Hematopoietic multipotent progenitor cell treated with erythropoietin and hydrocortisone succinate and interleukin-3 and kit ligand, for 8 days (in vitro differentiated cells): Measurements from ENCODE around the gene TAAR1.
"Not testable (repeated sequence)": the region's sequence is repeated elsewhere in the genome, so short reads cannot be mapped to it uniquely, and the experiment has no call there.

Experiments
- DNase-seq: peaks from one replicate; pipeline ENCODE4 v3.0.0-alpha.2; 2015

TAAR1 gene, protein sequence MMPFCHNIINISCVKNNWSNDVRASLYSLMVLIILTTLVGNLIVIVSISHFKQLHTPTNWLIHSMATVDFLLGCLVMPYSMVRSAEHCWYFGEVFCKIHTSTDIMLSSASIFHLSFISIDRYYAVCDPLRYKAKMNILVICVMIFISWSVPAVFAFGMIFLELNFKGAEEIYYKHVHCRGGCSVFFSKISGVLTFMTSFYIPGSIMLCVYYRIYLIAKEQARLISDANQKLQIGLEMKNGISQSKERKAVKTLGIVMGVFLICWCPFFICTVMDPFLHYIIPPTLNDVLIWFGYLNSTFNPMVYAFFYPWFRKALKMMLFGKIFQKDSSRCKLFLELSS

DNA sequence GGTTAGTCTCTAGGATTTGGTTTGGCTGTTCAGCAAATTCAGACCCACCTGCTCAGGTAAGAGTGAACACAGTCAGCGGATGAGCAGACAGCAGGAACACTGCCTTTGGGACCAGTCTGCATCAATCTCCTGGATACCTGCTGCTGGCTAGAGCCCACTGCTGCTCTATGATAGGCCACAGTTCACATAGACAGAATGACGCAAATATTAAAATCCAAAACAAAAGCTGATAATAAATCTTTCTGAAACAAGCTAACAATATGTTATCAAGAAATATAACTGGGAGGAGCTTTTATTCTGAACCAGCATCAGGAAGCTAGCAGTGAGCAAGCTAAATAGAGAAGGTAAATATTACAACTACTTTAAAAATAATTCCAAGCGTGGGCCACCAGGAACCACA is at the start of gene TAAR1:
TSS of gene TAAR1 (minus strand) at position 101 of the 400 bp plus-strand sequence. CDS start 13,179 bp downstream, outside the sequence.
- DNase-seq = no peak

DNA sequence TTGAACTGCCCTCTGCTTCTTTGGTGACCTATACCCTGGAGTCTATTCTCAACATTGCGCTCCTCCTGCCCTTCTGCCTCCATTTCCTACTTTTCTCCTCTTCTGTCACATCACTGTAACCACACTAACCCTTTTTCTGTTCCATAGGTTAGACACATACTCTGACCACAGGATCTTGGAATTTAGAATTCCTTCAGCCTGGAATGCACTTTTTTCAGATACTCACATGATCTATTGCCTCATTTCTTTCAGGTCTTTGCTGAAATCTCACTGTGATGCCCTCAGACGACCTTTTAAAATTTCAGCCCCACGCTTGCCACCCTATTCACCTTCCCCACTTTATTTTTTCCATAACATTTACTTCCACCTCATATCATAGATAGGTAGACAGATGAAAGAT is 49.8 kb upstream of the TAAR1 start:
- DNase-seq = no peak

DNA sequence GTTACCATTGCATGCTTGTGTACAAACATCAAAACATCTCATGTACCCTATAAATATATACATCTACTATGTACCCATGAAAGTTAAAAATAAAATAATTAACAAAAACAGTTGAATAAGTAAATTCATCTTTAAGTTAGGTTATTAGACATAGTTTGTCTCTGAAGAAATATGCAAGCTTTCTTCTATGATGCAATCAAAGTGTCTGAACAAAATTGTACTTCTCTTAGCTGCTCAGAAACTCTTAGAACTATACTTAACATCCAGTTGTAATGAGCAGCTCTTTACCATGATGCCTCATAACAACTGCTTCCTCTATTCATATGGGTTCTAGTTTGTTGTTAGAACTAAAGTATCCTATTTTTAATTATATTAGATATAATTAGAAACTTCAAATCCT is 49.0 kb upstream of the TAAR1 start:
- DNase-seq = no peak

DNA sequence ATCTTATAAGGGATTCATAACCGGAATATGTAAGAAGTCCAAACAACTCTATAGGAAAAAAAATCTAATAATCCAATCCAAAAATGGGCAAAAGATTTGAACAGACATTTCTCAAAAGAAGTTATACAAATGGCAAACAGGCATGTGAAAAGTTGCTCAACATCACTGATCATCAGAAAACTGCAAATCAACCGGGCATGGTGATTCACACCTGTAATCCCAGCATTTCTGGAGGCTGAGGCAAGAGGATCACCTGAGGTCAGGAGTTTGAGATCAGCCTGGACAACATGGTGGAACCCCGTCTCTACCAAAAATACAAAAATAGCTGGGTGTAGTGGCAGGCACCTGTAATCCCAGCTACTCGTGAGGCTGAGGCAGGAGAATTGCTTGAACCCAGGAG is 47.8 kb upstream of the TAAR1 start:
- DNase-seq = not testable (repeated sequence)

DNA sequence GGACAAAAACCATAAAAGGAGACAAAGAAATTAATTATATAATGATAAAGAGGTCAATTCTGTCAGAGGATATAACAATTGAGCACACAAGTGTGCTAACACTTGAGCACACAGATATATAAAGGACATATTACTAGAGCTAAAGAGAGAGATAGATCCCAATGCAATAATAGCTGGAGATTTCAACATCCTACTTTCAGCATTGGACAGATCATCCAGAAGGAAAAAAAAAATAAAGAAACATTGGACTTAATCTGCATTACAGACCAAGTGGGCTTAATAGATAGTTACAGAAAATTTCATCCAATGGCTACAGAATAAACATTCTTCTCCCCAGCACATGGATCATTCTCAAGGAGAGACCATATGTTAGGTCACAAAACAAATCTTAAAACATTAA is 45.0 kb upstream of the TAAR1 start:
- no peak for DNase-seq

DNA sequence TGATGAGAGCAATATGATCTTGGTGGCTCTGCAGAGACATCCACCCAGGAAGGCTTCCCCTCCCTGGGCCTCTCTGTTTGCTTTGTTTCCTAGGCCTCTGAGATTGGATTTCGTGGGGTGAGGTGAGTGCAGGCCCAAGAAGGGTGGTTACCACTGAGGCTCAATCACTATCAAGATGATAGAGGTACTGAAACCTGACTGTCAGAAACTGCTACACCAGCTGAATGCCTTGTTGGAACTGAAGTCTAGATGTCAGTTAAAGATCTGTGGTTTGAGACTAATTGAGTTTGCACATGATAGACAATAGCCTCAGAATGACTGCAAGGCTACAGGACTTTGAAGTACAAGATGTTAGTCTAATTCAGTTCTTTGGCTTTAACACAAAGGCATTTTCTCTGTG is 39.6 kb upstream of the TAAR1 start:
- DNase-seq = no peak

DNA sequence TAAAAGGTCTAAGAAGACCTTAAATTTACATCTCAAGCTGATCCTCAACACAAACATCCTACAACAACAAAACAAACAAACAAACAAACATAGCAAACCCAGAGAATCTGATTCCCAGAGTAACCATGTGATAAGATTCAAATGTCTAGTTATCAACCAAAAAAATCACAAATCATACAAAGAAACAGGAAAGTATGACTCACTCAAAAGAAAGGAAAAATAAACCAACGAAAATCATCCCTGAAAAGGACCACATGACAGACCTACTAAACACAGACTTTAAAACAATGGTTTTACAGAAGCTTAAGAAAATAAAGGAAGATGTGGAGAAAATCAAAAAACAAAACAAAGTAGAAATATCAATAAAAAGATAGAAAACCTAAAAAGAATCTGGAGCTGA is 36.8 kb upstream of the TAAR1 start:
- no peak for DNase-seq

DNA sequence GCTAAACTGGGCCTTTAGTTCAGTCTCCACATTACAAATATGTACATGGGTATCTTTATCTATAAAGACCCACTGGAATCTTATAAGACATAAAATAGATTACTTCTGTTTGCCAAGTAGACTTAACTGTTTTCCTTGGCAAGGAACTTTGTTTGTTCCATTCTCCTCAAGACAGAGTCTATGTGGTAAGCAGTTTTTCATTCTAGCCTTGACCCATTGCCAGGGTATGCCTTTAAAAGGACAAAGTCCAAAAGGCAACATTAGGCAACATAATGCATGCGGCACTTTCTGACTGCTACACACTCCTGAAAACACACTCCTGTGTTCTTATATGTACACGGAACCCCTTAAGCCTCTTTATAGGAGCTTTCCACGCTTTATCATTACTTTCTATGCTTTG is 34.5 kb upstream of the TAAR1 start:
- no peak for DNase-seq

DNA sequence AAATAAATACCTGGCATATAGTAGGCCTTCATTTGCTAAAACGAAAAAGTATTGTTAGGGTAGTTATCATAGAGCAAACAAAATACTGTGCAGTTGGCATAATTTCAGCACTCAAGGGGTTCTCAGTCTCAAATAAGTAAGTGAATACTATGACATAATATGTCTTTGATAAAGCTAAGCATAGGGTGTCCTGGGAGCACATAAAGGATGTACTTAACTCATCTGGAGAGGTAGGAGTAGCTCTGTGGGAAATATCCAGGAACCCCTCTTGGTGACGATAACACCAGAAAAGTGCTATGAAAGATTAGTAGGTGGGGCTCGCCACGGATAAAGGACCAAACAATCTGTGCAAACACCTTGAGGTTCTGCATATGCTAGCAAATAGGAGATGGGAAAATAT is 31.7 kb upstream of the TAAR1 start:
- DNase-seq = no peak

DNA sequence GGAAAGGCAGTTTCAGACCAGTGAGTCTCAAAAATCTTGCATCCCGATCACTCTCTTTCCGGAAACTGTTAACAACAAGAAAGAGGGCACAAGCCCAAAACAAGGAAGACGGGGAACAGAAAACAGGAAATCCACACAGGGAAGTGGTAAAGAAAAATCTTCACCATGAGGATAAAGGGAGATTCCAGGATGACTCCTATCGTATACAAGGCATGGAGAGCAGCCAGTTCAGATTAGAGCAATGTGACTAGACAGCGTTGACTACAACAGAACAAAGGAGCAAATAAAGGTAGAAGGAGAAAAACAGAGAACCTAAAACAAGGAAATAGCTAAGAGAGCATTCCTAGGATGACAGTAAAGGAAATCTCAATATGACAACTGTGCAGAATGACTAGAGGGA is 28.3 kb upstream of the TAAR1 start:
- DNase-seq = no peak

DNA sequence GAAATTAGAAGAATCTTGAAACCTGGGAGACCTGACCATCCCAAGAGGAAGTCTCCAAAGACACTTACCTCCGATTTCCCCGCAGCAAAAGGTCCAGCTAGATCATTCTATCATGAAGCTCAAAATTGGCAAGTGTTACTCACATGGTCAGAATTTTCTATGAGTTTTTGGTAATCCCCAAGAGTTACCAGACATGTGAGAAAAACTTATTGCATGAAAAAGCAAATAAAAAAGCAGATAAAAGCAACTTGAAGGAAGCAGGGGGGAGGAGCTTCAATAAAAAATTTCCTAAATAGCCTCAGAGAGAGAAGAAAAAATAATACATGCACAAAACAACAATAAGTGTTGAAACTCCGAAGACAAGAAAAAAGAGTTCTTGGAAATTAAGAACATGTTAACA is 27.5 kb upstream of the TAAR1 start:
- no peak for DNase-seq

DNA sequence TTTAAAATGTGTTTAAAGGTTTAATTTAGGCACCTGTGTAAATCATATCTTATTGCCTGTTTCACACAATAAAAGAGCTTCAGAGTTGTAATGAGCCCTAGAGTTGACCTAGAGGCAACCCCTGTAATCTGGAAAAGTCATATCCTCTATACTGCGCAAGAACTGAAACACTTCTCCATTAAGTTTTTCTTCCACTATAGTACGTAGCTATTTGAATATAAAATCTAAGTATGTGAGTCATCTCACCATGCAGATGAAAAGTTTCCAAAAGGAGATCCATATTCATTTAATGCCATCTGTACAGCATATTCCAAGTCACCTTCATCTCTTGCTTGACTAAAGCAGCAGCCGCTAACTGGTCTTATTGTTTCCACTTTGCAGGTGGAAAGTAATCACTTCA is 26.0 kb upstream of the TAAR1 start:
- DNase-seq = no peak

DNA sequence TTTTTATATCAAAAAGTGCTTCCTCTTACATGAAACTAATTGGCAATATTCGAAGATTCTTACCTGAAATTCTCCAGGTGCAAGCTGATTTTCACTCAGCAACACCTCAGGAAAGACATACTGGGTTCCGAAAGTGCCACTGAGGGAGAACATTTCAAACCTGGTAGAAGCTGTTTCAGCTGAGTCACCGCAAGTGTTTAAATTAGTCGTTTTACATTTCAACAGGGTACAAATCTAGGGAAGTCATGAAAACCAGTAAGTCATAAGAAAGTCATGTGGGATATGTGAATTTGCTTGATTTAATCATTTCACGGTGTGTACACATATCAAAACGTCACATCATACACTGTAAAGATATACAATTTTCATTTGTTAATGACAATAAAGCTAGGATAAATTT is 25.3 kb upstream of the TAAR1 start:
- DNase-seq = no peak

DNA sequence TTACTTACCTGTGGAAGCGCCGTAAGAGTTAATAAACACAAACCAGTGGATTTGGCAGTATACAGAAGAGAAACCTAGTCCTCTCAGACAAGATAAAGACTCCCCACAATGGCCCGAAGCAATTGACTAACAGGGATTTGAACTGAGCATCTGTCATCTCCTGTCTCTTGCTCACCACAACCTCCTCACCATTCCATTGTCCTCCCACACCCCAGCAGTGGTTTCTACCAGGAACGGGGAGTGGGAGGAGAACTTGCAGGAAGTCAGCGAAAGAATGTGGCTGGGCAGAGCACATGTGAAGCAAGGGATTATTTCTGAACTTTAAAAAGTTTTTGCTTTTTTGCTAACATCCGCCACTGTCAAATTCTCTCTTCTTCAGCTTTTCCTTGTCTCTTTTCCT is 24.6 kb upstream of the TAAR1 start:
- no peak for DNase-seq

DNA sequence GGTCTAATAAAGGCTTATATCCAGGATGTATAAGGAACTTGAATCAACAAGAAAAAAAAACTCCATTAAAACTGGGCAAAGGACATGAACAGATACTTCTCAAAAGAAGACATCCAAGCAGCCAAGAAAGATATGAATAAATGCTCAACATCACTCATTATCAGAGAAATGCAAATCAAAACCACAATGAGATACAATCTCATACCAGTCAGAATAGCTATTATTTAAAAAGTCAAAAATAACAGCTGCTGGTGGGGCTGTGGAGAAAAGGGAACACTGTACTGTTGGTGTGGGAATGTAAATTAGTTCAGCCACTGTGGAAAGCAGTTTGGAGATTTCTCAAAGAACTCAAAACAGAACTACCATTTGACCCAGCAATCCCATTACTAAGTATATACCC is 20.1 kb upstream of the TAAR1 start:
- not testable (repeated sequence) for DNase-seq

DNA sequence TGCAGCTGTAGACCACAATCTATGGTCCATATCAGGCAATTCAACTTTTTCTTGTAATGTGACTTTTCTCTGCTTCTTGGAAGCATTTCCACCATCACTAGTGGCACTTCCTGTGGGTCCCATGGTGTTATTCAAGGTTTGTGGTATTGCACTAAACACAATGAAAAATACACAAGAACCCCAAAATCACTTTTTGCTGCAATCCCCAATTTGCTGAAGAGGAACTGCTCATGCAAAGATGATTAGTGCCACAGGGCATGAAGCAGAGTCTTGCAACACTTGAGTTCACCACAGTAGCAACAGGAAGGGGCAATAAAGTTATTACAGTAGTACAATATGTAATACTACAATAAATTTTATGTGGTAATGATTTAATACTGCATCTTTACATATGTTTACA is 16.8 kb upstream of the TAAR1 start:
- peak; percentile 3 for DNase-seq

DNA sequence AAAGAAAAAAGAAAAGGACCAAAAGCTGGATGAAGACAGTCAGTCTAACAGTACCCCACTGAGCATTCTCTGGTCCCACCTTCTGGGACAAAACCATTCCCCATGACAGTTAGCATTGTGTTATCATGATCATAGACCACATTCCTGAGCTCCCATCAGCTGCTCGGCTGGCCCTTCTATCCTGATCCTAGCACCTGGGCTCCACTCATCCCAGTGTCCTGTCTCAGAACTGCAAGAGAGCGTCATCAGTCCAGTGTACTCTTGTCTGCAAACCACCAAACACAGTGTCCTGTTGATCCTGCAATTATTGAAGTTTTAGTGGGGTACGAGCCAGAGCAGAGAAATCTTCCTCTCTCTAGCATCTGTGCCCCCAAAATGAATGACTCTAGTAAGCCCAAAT is 16.0 kb upstream of the TAAR1 start:
- no peak for DNase-seq

DNA sequence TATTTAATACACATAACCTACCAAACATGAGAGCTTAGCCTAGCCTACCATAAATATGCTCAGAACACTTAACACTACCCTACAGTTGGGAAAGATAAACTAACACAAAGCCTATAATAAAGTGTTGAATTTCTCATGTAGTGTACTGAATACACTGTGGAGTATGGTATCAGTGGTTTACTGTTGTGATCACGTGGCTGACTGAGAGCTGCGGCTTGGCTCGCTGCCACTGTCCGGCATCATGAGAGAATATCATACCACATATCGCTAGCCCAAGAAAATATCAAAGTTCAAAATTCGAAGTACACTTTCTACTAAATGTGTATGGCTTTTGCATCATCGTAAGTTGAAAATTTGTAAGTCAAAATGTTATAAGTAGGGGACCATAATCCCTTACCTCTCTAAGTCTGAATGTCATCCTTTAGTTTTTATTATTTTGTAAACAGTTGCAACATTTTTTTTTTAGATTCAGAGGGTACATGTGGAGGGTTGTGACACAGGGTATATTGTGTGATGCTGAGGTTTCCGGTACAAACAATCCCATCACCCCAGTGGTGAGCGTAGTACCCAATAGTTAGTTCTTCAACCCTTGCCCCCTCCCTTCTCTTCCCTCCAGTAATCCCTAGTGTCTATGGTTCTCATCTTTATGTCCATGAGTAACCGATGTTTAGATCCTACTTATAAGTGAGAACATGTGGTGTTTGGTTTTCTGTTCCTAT is 14.6 kb upstream of the TAAR1 start:
- peak; percentile 45 for DNase-seq

DNA sequence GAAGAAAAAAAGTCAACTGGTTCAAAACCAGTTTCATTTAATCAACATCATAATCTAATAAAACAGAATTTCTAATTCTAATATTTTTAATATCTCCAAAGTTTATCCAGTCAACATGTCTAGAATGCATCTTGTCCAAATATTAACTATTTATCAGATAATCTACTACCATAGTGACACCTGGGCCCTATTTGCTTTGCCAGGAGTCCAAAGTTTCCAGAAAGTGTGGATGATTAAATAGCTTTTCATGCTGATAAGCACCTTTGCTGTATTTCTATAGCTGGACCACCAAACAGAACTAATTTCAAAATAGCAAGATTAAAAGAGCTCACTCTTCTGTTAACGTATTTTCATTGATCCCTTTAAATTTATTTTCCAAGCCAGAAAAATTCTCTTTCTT is 12.3 kb upstream of the TAAR1 start:
- no peak for DNase-seq

DNA sequence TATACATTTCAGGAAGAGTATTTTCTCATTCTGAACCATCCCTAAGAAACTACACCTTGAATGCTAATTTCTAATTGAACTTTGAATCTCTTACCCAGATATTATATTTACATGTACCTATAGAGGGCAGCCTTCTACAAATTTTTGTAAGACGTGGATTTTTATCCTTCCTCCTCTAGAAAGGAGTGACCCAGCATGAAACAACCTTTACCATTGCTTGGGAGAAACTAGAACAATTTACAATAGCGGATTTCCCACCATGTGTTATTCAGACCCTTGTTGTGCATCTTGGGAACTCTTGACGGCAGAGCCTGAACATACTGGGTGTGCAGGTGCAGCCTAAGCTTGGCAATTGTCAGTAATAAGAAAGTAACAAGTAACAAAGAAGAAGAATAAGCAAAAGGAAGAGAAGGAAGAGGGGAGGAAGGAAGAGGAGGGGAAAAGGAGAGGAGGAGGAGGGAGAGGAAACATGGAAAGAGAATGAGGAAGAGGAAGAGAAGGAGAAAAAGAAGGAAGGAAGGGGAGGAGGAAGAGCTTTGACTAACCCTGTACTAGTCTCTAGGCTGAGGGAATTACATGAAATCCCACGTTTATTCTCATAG is 10.8 kb upstream of the TAAR1 start:
- peak; percentile 64 for DNase-seq

DNA sequence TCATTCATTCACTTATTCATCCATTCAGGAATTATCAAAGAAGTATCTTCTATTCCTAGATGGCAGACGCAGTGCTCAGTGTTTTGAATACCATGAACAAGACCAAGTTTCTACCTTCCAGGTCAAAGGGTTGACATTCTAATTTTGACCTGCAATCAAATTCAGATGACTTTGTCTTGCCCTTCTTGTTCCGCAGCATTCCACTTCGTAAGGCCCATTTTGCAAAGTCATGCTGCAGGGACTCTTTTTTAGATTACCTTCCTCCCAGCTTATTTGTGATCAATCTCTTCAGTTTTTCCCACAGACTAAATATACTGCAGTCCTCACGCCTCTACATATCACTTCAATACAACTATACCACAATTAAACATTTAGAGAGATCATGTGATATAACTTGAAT is 7.1 kb upstream of the TAAR1 start:
- no peak for DNase-seq

DNA sequence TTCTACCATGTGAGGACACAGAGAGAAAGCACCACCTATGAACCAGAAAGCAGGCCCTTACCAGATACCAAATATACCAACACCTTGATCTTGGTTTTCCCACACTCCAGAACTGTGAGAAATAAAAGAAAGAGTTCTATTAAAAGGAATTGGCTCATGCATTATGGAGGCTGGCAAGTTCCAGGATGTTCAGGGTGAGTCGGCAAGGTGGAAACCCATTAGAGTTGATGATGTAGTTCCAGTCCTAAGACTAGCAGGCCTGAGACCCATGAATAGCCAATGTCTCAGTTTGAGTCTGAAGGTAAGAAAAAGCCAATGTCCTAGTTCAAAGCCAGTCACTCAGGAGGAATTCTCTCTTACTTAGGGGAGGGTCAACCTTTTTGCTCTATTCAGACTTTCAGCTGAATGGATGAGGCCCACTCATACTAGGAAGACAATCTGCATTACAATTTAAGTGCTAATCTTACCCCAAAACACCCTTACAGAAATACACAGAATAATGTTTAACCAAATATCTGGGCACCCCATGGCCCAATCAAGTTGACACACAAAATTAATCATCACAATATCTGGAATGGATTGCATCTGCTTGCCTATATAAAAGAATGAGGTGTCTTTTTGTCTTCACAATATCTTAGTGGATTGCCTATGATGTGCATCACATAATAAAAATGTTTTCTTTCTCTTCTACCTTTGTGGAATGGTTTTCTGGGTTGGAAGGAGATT is 5.5 kb upstream of the TAAR1 start:
- no peak for DNase-seq

DNA sequence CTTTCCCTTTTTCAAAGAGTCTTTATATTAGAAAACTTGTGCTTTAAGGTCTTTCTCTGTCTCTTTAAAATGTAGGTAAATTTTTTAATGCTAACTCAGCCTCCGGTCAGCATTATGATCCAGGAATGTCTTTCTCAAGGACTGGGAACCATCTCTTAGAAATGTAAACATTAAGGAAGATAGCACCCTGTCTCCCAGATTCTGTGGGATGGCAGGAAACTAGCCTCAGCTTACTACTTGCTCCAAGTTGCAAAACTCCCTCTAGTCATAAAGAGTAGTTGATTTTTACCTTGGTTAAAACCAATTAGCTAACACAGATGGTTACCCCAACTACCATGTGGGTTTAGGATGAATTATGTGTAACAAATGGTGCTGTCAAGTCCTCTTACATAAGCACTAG is 4.7 kb upstream of the TAAR1 start:
- DNase-seq = no peak

DNA sequence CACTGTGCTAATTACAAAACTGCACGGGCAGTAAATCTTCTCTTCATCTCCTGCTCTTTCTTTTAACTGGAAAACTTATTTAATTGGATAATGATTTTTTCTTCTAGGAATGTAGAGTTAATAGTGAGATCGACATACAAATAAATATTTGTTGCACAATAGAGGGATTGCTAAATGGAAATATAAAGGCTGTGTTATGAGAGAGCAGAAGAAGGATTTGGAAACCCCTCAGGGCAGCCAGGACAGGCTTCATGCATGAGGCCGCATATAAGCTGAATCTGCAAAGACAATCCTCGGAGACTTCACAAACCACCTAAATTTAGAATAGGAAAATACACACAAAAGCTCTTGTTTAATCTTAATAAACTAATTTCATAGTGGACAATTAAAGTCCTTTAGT is 2.9 kb upstream of the TAAR1 start:
- no peak for DNase-seq
